Measurements from ENCODE around the gene ADAMTS12.
"Not testable (repeated sequence)": the region's sequence is repeated elsewhere in the genome, so short reads cannot be mapped to it uniquely, and the experiment has no call there.

ADAMTS12 gene

DNA sequence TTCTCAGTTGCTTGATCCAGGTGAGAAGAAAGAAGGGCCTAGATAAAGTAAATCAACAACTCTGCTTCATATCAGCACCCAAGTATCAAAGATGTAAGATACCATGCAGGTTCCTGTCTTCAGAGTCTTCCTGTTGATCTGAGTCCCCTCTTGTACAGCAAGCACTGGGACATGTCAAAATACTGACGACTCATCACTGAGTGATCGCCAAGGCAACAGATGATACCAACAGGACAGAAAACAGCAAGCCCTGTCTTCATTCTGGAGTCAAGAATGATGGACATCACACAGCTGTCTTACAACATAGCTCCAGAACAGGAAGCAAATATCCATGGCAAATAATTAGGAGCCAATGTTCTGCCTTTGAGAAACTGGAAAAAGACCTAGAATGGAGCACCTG is 367.3 kb downstream of the ADAMTS12 start:
- no peak for DNase-seq (ENCODE audit: low spot score)

DNA sequence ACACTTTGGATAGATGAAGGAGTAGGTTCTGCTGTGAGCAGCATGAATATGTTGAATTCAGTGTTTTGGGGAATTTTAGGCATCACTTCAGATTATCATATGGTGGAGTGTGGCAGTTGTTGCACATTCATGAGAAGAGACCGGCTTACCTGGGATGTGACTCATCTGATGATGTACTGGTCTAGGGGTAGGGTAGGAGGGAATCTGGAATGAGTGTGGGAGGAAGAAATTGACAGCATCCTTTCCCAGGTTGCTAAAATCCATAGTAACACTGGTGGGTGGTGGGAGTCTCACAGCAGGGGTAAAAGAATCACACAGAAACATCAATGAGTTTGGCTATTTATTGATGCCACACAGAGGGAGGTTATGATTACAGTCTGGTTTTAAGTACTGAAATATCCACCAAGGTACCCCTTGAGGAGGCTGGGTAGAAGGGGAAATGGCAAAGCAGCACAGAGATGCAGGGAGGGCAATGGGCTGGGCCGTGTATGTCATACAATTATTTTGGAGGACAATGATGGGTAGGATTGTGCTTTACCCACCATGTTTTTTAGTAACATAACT is 368.5 kb downstream of the ADAMTS12 start:
- DNase-seq (ENCODE audit: low spot score): no peak

DNA sequence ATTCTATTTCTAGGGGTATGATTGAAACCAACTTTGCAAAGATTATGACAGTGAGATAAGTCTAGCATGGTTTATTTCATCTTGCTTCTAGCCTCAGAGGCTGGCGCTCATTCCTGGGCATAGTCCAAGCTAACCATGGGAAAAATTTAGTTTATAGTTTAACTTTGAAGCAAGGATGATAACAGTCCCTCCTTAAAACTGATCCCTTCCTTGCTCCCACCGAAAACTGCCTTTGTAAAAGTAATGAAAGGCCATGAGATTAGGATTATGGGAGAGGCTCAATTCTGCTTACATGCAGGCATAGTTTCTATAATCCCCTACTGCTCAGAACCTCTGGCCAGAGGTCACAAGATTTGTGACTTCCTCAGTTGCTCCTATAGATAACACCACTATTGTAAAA is 375.4 kb downstream of the ADAMTS12 start:
- no peak for DNase-seq (ENCODE audit: low spot score)

DNA sequence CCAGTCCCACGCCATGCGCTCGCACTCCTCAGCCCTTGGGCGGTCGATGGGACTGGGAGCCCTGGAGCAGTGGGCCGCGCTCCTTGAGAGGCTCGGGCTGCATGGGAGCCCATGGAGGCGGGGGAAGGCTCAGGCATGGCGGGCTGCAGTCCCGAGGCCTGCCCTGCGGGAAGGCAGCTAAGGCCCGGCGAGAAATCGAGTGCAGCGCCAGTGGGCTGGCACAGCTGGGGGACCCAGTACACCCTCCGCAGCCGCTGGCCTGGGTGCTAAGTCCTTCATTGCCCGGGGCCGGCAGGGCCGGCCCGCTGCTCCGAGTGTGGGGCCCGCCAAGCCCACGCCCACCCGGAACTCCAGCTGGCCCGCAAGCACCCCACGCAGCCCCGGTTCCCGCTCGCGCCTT is 376.4 kb downstream of the ADAMTS12 start:
- DNase-seq (ENCODE audit: low spot score): not testable (repeated sequence)

DNA sequence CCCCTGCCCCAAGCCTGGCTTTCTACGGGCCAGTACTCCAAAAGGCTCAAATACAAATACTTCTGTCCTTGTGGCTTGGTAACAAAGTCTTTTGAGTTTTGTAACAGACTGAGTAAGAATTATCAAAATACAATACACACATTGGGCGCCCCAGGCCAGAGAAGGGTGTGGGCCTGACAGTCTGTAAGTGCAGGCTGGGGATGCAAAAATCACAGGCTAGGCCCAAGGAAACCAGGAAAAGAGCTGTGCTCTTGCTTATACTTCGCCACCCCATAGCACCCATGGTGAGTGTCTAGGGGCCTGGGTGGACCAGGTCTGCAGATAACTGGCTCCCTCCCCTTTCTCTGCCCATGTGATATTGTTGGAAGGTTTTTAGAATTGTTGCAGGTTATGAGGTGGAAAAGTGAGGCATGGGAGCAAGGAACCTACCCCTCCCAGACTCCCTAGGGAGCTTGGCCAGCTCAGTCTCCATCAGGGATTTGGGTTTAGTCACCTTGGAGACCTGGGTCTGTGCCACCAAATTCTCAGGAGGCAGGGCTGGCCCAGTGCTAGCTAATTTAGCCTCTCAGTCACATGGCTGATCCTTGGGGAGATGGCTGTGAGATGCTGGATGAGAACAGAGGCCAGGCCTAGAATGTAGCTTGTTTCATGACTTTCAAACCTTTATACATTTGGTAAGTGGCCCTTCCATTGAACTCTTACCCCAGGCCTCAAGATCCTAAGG is 378.2 kb downstream of the ADAMTS12 start:
- peak; percentile 85 for DNase-seq (ENCODE audit: low spot score)

DNA sequence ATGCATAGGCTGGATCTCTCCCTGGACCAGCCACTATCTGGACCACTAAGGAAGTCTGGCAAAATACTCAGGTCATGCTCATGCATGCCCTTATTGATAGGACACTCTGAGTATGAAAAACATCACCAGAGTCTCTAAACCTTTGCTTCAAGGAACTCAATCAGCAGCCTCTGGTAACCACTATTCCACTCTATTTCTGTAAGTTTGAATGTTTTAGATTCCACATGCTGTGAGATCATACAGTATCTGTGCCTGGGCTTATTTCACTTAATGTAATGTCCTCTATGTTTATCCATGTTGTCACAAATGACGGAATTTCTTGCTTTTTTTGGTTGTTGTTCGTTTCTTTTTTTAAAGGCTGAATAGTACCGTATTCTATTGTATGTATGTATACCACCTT is 382.8 kb downstream of the ADAMTS12 start:
- DNase-seq (ENCODE audit: low spot score): no peak

DNA sequence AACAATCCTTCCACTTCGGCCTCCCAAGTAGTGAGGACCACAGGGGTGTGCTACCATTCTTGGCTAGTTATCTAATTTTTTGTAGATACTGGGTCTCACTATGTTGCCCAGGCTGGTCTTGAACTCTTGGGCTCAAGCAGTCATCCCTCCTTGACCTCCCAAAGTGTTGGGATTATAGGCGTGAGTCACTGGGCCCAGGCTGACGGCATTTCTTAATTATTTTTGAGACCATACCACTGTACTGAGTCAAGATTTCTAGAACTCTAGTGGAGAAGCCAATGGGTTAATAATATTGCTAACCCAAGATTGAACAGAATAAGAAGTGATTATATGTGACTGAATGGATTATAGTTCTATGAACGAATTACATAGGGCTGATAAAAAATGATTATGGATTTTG is 384.4 kb downstream of the ADAMTS12 start:
- DNase-seq (ENCODE audit: low spot score): no peak

DNA sequence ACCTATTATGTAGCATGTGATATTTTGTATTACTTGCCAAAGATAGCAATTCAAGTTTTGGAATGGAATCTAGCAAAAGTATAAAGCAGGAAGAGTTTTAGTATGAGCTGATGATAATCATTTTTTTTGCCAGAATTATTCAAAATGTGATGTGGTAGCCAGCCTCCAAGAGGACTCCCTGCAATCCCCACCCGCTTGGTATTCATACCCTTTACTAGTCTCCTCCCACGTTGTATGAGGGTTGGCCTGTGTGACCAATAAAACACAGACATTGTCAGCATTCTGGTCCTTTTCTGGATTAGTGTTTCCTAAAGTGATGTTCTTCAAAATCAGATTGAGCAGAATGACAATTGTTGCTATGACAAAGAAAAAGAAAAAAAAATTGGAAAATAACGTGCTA is 387.2 kb downstream of the ADAMTS12 start:
- DNase-seq (ENCODE audit: low spot score): no peak

DNA sequence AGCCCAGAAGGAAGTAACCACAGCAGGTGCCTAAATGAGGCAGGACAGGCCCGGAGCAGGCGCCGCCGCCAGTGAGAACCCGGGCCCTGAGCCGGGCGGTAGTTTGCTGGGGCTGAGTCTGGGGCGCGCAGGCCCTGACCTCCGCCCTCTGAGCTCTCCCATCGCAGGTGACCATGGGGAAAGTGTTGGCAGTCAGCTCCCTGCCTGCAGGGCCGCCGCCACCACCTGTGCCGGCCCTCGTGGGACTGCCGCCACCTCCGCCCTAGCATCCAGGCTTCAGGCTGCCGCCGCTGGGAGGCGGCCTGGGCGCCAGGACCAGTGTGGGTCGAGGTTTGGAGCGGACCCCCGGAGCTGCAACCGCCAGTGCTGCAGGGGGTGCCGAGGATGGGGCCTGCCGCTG is 389.9 kb downstream of the ADAMTS12 start:
- DNase-seq (ENCODE audit: low spot score): peak; percentile 26

DNA sequence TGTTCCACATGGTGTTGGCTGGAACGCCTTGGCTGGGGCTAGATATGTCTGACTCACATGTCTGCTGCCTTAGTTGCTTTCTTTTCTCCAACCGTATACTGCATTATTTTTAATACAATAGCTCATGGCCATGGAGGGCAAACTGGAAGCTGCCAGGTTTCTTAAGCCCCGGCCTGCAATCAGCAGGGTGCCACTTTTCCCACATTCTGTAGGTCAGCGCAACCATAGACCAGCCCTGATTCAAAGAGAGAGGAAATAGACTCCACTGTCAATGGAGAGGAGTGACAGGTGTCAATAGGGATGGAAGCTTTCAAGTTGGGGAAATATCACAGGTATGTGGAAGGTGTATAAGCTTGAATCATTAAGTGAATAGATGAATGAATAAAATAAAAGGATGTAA is 390.5 kb downstream of the ADAMTS12 start:
- DNase-seq (ENCODE audit: low spot score): no peak

DNA sequence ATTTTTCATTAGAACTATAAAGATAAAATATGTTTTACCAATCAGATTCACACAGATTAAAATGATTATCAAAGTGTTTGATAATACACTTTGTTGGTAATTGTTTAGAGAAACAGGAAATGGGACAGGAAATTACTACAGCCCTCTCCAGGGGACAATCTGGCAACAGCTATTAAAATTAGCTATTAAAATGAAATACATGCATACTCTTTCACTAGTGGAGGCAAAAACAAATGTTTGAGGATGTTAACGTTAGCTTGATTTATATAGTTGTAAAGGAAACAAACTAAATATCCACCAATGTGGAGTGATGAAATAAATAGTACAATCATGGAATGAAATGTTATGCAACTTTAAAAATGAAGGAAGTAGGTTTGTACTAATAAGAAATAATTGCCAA is 397.3 kb downstream of the ADAMTS12 start:
- no peak for DNase-seq (ENCODE audit: low spot score)

DNA sequence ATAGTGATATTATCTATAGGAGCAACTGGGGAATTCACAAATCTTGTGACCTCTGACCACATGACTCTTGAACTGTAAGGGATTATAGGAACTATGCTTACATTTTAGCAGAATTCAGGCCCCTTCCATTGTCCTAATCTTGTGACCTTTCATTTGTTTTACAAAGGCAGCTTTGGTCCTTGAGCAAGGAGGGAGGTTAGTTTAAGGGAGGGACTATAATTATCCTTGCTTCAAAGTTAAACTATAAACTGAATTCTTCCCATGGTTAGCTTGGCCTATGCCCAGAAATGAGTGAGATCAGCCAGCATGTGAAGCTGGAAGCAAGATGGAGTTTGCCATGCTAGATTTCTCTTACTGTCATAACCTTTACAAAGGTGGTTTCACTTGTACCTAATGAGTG is 399.8 kb downstream of the ADAMTS12 start:
- no peak for DNase-seq (ENCODE audit: low spot score)

DNA sequence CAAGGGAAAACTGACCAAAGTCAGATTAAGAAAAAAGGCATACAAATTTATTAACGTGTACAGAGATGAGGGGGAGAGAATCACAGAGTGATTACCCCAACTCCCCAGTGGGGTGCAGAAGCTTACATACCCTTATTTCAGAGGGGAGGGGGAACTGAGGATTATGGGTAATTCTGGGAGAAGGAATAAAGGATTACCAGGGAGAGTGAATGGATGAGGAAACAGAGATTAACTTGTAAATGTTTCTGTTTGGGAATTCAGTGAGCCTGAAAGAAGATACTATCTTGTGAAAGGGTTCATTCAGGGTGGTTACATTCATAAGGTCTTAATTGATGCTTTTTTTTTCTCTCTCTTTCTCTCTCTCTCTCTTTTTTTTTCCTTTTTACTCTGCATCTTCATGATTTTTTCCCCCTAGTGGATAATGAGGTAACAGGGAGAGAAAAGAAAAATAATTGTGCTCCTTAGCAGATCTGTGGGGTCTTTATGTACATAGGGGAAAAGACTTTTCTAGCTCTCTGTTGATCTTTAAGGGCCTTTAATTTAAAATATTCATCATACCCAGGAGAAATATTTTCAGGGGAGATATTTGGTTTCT is 401.6 kb downstream of the ADAMTS12 start:
- DNase-seq (ENCODE audit: low spot score): no peak

DNA sequence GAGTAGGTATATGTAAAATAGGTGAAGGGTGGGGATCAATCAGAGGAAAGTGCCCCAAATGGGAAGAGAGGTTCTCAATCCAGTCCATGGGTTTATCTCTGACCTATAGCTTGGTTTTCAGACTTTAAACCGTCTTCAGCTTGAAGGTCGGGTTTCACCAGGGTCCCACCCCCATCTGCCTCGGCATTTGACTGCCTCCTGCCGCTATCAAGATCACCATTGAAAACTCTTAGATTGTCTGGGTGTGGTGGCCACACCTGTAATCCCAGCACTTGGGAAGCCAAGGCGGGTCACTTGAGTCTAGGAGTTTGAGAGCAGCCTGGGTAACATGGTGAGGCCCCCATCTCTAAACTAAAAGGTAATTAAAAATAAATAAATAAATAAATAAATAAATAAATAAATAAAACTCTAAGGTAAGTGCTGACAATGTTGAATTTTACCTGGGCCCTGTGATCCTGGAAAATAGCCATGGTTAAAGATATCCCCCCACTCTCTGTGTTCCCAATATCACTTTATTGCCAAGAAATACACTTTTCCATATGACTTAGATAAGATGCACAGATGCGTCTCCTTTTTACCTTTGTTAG is 402.2 kb downstream of the ADAMTS12 start:
- no peak for DNase-seq (ENCODE audit: low spot score)

DNA sequence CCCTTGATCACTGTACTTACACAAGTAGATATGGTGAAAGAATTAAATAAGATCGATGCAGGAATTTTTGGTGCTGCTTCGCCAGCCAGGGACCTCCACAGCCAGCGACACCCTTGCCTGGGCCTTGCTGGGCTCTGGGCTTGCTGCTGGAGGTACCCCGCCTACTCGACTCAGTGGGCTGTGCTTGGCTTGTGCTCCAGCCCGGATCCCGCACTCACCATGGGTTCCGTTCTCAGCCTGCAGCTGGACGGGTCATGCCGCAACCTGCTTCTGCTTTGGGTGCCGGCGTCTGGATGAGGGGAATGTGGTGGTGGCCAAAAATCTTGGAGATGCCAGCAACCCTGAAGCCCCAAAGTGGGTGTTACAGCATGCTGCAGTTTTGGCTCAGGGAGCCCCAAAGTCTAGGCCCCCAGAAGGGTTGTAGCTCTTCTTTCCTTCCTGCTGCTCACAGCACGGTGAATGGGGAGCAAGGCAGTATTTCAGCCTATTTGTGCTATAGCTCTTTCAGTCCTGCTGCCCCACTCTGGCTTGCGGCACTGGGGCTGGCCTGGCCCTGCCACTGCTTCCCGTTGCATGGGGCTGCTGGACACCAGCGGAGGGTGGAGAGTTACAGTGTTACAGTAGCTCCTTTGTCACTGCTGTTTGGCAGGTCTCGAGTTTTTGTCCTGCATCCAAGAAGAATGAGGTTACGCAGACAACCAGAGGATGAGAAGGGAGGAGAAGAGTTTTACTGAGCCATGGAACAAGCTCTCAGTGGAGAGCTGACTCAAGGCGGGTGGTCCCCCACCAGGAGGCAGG is 403.0 kb downstream of the ADAMTS12 start:
- DNase-seq (ENCODE audit: low spot score): no peak

DNA sequence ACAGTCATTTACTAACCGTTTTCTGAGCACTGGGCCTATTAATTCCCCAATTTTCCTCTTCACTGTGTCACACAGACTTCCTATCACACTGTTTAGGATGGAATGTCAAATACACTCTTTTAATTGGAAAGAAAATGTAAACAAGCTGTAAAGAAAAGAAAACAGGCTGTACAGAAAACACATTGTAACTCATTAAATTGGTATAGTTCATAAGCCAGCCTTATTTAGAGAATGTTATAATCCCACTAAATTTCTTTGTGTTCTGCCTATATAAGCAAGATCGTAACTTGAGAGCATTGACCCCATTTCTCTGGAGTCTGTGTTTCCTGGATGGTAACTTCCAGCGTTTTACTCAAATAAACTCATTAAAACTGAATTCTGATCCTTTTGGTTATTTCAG is 404.6 kb downstream of the ADAMTS12 start:
- no peak for DNase-seq (ENCODE audit: low spot score)

DNA sequence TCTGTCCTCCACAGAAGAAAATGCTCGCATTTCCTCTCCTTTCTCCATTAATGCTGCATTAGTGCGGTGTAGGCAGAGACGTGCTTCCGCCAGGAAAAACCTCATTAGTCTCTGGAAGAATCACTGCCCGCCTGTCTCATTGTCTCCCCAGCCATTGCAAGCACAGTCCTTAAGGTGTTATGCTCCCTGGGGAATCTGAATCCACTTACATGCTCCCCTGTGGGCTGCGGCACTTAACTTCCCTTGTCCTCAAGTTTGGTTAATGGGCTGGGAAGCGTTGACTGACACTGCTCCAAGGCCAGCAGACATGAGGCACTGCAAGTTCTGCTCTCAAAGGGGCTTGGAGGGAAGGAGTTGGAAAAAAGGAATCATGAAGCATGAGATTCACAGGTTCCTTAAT is 409.5 kb downstream of the ADAMTS12 start:
- peak; percentile 73 for DNase-seq (ENCODE audit: low spot score)

DNA sequence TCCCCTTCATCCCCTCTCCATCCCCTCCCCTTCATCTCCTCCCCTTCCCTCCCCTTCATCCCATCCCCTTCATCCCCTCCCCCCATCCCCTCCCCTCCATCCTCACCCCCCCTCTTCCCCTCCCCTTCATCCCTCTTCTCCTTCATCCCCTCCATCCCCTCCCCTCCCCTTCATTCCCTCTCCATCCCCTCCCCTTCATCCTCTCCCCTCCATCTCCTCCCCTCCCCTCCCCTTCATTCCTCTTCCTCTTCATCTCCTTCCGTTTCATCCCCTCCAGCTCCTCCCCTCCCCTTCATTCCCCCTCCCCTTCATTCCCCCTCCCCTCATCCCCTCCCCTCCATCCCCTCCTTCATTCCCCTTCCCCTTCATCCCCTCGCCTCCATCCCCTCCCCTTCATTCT is 410.9 kb downstream of the ADAMTS12 start:
- DNase-seq (ENCODE audit: low spot score): no peak

DNA sequence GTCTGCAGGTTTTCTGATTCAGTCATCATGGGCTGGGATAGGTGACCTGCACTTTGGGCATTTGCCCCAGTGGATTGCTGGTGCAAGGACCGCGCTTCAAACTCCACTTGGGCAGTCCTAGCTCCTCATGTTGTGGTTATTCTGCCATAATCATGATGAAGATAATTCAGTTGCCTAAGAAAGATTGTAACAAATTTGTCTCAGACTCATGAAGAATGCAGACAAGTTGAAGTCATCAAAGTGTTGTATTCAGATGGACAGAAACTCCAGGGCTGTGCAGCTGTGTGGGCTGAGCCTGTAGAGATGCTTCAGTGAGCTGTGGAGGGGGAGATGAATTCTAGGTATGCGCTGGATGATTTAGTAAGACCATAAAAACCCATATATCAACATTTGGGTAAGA is 412.5 kb downstream of the ADAMTS12 start:
- DNase-seq (ENCODE audit: low spot score): no peak

DNA sequence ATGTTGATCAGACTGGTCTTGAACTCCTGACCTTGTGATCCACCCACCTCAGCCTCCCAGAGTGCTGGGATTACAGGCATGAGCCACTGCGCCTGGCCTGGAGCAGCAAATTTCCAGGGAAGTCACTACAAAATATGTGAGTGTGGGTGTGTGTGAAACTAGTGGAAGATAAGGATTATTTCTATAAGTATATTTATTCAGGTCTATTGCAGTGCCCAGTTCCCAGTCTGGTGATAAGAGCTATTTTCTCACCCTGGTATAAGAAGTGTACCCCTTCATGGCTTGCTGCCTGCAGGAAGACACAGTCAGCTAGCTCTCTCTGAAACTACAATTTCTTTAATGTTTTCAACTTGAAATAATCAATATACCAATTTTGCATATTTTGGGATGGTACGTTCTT is 414.0 kb downstream of the ADAMTS12 start:
- DNase-seq (ENCODE audit: low spot score): no peak

DNA sequence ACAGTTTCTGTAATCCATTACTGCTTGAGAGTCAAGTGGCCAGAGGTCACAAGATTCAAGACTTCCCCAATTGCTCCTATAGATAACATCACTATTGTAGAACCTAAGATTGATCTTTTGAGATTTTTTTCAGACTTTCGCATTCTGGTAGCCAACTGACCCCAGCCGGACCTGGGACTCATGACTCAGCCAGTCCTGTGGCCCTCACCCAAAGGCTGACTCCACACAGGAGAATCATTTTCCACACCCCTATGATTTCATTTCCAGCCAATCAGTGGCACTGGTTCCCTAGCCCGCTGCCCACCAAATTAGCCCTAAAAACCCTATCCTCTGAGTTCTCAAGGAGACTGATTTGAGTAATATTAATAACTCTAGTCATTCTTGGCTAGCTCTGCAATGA is 414.8 kb downstream of the ADAMTS12 start:
- no peak for DNase-seq (ENCODE audit: low spot score)

DNA sequence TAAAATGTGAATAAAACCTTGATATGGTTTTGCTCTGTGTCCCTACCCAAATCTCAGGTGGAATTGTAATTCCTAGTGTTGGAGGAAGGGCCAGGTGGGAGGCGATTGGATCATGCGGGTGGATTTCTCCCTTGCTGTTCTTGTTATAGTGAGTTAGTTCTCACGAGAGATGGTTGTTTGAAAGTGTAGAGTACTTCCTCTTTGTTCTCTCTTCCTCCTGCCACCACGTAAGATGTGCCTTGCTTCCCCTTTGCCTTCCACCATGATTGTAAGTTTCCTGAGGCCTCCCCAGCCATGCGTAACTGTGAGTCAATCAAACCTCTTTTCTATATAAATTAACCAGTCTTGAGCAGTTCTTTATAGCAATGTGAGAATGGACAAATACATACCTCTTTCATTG is 416.1 kb downstream of the ADAMTS12 start:
- no peak for DNase-seq (ENCODE audit: low spot score)
